HepG2 (cell line): ENCODE measurements around the gene KIRREL3. TPM values are rescaled to one million over a fixed set of nuclear protein-coding genes. Genes with fewer than 3 reads are reported as not detected.

Experiments
- DMTF1 ChIP-seq: sonication (generic); formaldehyde crosslinking; IDR thresholded peaks from 2 replicates; pipeline ENCODE4 v1.4.0; 2020; ENCODE audit warnings: mild to moderate bottlenecking, missing genetic modification reagents
- GATAD2A ChIP-seq: IDR thresholded peaks from 2 replicates; pipeline ENCODE4 v1.6.1; 2016
- HNRNPLL ChIP-seq: fragments of 200-400 bp; formaldehyde crosslinking; IDR thresholded peaks from 2 replicates; pipeline ENCODE4 v1.6.1; 2017; ENCODE audit warnings: mild to moderate bottlenecking, low read depth, low read length; ENCODE audit not compliant: poor library complexity, severe bottlenecking
- HOXA9 ChIP-seq: sonication (generic); formaldehyde crosslinking; IDR thresholded peaks from 2 replicates; pipeline ENCODE4 v1.8.1; 2022; ENCODE audit warnings: missing genetic modification reagents, mild to moderate bottlenecking, moderate library complexity, borderline replicate concordance
- MEIS2 ChIP-seq: sonication (generic); formaldehyde crosslinking; IDR thresholded peaks from 2 replicates; pipeline ENCODE4 v1.9.0; 2021; ENCODE audit warnings: mild to moderate bottlenecking, missing genetic modification reagents
- MTA1 ChIP-seq: sonication (generic); formaldehyde crosslinking; IDR thresholded peaks from 2 replicates; pipeline ENCODE4 v1.4.0; 2020; ENCODE audit warnings: missing genetic modification reagents, mild to moderate bottlenecking, borderline replicate concordance
- NFRKB ChIP-seq: fragments of 450-650 bp; IDR thresholded peaks from 2 replicates; pipeline ENCODE4 v1.6.1; 2017
- NR2F6 ChIP-seq, 2 experiments: IDR thresholded peaks; 2 replicates each; pipeline ENCODE4 v1.6.1; 2016; ENCODE audit warnings: antibody characterized with exemption in 1 of 2, mild to moderate bottlenecking in 1 of 2
- TRAFD1 ChIP-seq: sonication (generic); formaldehyde crosslinking; IDR thresholded peaks from 2 replicates; pipeline ENCODE4 v1.5.1; 2020; ENCODE audit warnings: missing genetic modification reagents, mild to moderate bottlenecking, borderline replicate concordance
- ZBTB2 ChIP-seq: sonication (generic); formaldehyde crosslinking; IDR thresholded peaks from 2 replicates; pipeline ENCODE4 v1.8.0; 2022; ENCODE audit warnings: low read depth, missing genetic modification reagents
- ZFP36L2 ChIP-seq: sonication (generic); formaldehyde crosslinking; IDR thresholded peaks from 2 replicates; pipeline ENCODE4 v1.4.0; 2020; ENCODE audit warnings: missing genetic modification reagents
- ZNF224 ChIP-seq: sonication (generic); formaldehyde crosslinking; IDR thresholded peaks from 2 replicates; pipeline ENCODE4 v1.5.0; 2020; ENCODE audit warnings: mild to moderate bottlenecking, missing genetic modification reagents
- ZNF562 ChIP-seq: sonication (generic); formaldehyde crosslinking; IDR thresholded peaks from 2 replicates; pipeline ENCODE4 v1.8.0; 2022; ENCODE audit warnings: missing genetic modification reagents, borderline replicate concordance
- ZNF773 ChIP-seq: sonication (generic); formaldehyde crosslinking; IDR thresholded peaks from 2 replicates; pipeline ENCODE4 v1.4.0; 2020; ENCODE audit warnings: missing genetic modification reagents, borderline replicate concordance
- polyA plus RNA-seq, 8 experiments: library from polyadenylated mRNA; depleted of rRNA in 3 of 8; stranded (reverse) in 7 of 8; unstranded in 1 of 8; fragments of >200 nt; fragmentation: Illumina TruSeq in 4 of 8; extraction: Trizol in 4 of 8; gene quantifications; 2 replicates each; pipeline versions ENCODE4 v1.2.1 to v1.2.3, GENCODE V29; 2011 to 2016; ENCODE audit warnings: low read depth in 4 of 8, missing spikeins in 1 of 8, mixed read lengths in 1 of 8; ENCODE audit not compliant: insufficient read depth in 1 of 8
- total RNA-seq, 5 experiments: library from RNA; depleted of rRNA; stranded (reverse); fragments of >200 nt; fragmentation: Illumina TruSeq; extraction: Trizol; gene quantifications; 2 replicates each; pipeline ENCODE4 v1.2.3, GENCODE V29; 2016; ENCODE audit warnings: low read depth in 1 of 5
- TF ChIP-seq, protein P1 (sequence below): sonication (generic); formaldehyde crosslinking; IDR thresholded peaks from 2 replicates; pipeline ENCODE4 v1.8.1; 2023; ENCODE audit warnings: mild to moderate bottlenecking, missing genetic modification reagents

Gene KIRREL3
- total and polyA plus RNA-seq, 2 of the 13 experiments (the other 11 are each of a cell fraction or from before 2014, with no cell fraction given), result not detected

DNA sequence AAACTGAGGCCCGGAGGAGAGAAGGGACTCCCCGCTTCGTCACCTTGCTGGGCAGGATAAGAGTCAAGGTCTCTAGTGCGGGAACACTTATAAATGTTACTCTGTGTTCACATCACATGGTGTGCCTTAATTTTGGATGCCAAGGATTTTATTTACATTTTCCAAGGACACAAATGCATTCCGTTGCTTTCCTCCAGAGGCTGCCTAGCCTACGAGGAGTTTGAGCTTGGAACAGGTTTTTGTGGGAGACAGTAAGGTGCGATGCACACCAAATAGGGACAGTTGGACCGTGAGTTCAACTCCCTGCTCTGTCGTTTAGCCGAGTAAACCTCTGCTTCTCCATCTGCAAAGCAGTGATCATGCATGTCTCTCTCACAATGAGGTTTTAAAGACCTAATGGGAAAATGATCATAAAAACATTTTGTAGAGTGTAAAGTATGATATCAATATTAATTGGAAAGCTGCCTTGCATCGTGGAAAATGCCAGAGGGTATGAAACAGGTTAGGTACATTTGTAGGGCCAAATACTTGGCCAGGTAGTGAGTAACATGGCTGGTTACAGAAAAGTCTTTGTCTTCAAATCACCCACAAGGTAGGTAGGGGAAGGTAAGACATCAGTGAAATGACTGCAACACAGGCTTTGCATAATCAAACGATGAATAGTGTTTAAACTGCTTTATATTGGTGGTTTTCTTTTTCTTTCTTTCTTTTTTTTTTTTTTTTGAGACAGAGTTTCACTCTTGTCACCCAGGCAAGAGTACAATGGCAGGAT lies 583.3 kb downstream of the KIRREL3 start (continued):
- TF ChIP-seq, protein P1, sequence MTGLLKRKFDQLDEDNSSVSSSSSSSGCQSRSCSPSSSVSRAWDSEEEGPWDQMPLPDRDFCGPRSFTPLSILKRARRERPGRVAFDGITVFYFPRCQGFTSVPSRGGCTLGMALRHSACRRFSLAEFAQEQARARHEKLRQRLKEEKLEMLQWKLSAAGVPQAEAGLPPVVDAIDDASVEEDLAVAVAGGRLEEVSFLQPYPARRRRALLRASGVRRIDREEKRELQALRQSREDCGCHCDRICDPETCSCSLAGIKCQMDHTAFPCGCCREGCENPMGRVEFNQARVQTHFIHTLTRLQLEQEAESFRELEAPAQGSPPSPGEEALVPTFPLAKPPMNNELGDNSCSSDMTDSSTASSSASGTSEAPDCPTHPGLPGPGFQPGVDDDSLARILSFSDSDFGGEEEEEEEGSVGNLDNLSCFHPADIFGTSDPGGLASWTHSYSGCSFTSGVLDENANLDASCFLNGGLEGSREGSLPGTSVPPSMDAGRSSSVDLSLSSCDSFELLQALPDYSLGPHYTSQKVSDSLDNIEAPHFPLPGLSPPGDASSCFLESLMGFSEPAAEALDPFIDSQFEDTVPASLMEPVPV (CRISPR knock-in tag), result no peak
- TF ChIP-seq ZNF562 (CRISPR knock-in tag), result no peak
- no peak for TF ChIP-seq GATAD2A (CRISPR knock-in tag)
- no peak for TF ChIP-seq NR2F6 (IDR thresholded peaks at IDR 0.05)
- no peak for TF ChIP-seq NR2F6 (CRISPR knock-in tag; IDR thresholded peaks at IDR 0.05)
- no peak for TF ChIP-seq MTA1 (CRISPR knock-in tag)
- TF ChIP-seq ZNF773 (CRISPR knock-in tag), result no peak
- no peak for TF ChIP-seq ZNF224 (CRISPR knock-in tag)
- TF ChIP-seq ZBTB2, result no peak
- TF ChIP-seq DMTF1, result no peak
- TF ChIP-seq TRAFD1 (CRISPR knock-in tag), result no peak
- TF ChIP-seq MEIS2, result no peak
- no peak for TF ChIP-seq NFRKB
- no peak for TF ChIP-seq HNRNPLL
- no peak for TF ChIP-seq HOXA9 (CRISPR knock-in tag)
- TF ChIP-seq ZFP36L2 (CRISPR knock-in tag), result no peak
